Tibial artery (tissue), 4 donors: ENCODE results near the gene MORN5.

Source experiments
- DNase-seq, 2 donors: peaks; one replicate each; pipeline ENCODE4 v3.0.0-alpha.2; 2019
- H3K27ac ChIP-seq, 2 donors: fragments of 200-600 bp; sonication (generic) in 1 of 2; 1 replicate in 1 of 2; 2 replicates in 1 of 2; pipeline ENCODE4 v1.5.1; 2018 to 2019; ENCODE audit warnings: mild to moderate bottlenecking in 1 of 2
- H3K27me3 ChIP-seq, 2 donors: fragments of 200-600 bp; sonication (generic) in 1 of 2; one replicate each; pipeline versions ENCODE4 v1.5.1 to v1.6.0; 2016 to 2019
- H3K36me3 ChIP-seq, 3 donors: fragments of 200-600 bp; sonication (generic) in 2 of 3; one replicate each; pipeline ENCODE4 v1.5.1; 2016 to 2019; ENCODE audit warnings: mild to moderate bottlenecking in 2 of 3
- H3K4me1 ChIP-seq, 4 donors: fragments of 200-600 bp; sonication (generic) in 2 of 4; 1 replicate in 3 of 4; 2 replicates in 1 of 4; pipeline ENCODE4 v1.5.1; 2016 to 2019
- H3K4me3 ChIP-seq, 2 donors: fragments of 200-600 bp; sonication (generic) in 1 of 2; 1 replicate in 1 of 2; 2 replicates in 1 of 2; pipeline ENCODE4 v1.5.1; 2018 to 2019; ENCODE audit warnings: mild to moderate bottlenecking in 2 of 2
- H3K9me3 ChIP-seq, 3 donors: fragments of 200-600 bp; sonication (generic) in 1 of 3; one replicate each; pipeline ENCODE4 v1.5.1; 2016 to 2019
- CTCF ChIP-seq, 2 experiments: fragments of 200-600 bp in 1 of 2; fragments of 450-650 bp in 1 of 2; IDR thresholded peaks; one replicate each; pipeline ENCODE4 v1.5.1; 2017 to 2019; ENCODE audit warnings: antibody characterized with exemption in 2 of 2, mild to moderate bottlenecking in 1 of 2, moderate library complexity in 1 of 2
- intact Hi-C: fragments of 100-400 bp; cut with DNase I; formaldehyde crosslinking; loops from one replicate; pipeline ENCODE4 v1.15.0; 2023; ENCODE audit warnings: low total_unique reads

MORN5 gene

GRCh38 chr9:122159026-122159924, at the start of gene MORN5, which contains the start of gene NDUFA8:
Gene MORN5, plus strand, starts transcription at chr9:122159908. Its CDS starts 65 bp downstream, at chr9:122159973.
Gene NDUFA8, minus strand, starts transcription at chr9:122159779. Its CDS starts 102 bp downstream, at chr9:122159677.
- peak within 1 kb of the TSS; percentile 95 to 96 for H3K4me3 ChIP-seq
- H3K4me1 ChIP-seq = peaks cover 0 to 25% (median 8%) of the 10 kb centered on the region in 4 donors
- peak; percentile 22 to 42 for TF ChIP-seq CTCF (IDR thresholded peaks at IDR 0.05)
- peak within 1 kb of the TSS; percentile 83 to 85 for H3K27ac ChIP-seq
- no peaks in the 10 kb centered on the region for H3K27me3 ChIP-seq
- H3K9me3 ChIP-seq = no peaks in the 10 kb centered on the region
- intact Hi-C loops = no loop called here
- no peaks in the 10 kb centered on the region for H3K36me3 ChIP-seq
- peak; percentile 95 to 98 for DNase-seq

GRCh38 chr9:122110100-122110833, 49.4 kb upstream of the MORN5 start:
- TF ChIP-seq CTCF (IDR thresholded peaks at IDR 0.05) = no peak
- Histone ChIP-seq H3K27me3 (no peaks in the 10 kb centered on the region), H3K4me3 (no peak overlapping the region), H3K27ac (no peak overlapping the region), H3K9me3 (no peaks in the 10 kb centered on the region), H3K36me3 (no peaks in the 10 kb centered on the region), H3K4me1 (no peaks in the 10 kb centered on the region)
- DNase-seq = no peak
- intact Hi-C loops = no loop called here

- no peaks in the 10 kb centered on the region for H3K9me3 ChIP-seq
- H3K4me1 ChIP-seq = no peaks in the 10 kb centered on the region
- no peak for TF ChIP-seq CTCF (IDR thresholded peaks at IDR 0.05)
- H3K27me3 ChIP-seq = peaks cover 0 to 3% of the 10 kb centered on the region in 2 donors
- no peaks in the 10 kb centered on the region for H3K36me3 ChIP-seq
- DNase-seq = no peak
- no peak overlapping the region for H3K27ac ChIP-seq
- no peak overlapping the region for H3K4me3 ChIP-seq
- intact Hi-C loops = no loop called here
Measured at GRCh38 chr9:122111413-122112085, 48.2 kb upstream of the MORN5 start.

GRCh38 chr9:122112238-122112637, 47.5 kb upstream of the MORN5 start:
- TF ChIP-seq CTCF (IDR thresholded peaks at IDR 0.05) = no peak
- Histone ChIP-seq H3K27ac (no peak overlapping the region), H3K27me3 (peaks cover 0 to 5% of the 10 kb centered on the region in 2 donors), H3K36me3 (no peaks in the 10 kb centered on the region), H3K9me3 (no peaks in the 10 kb centered on the region), H3K4me1 (no peaks in the 10 kb centered on the region), H3K4me3 (no peak overlapping the region)
- no peak for DNase-seq
- intact Hi-C loops = no loop called here

- no peak for DNase-seq
- intact Hi-C loops = no loop called here
- Histone ChIP-seq H3K27ac (no peak overlapping the region), H3K9me3 (no peaks in the 10 kb centered on the region), H3K4me1 (no peaks in the 10 kb centered on the region), H3K4me3 (no peak overlapping the region), H3K36me3 (no peaks in the 10 kb centered on the region), H3K27me3 (peaks cover 0 to 5% of the 10 kb centered on the region in 2 donors)
- TF ChIP-seq CTCF (IDR thresholded peaks at IDR 0.05) = no peak
Measured at GRCh38 chr9:122113574-122113973, 46.1 kb upstream of the MORN5 start.
